ENCODE results near the gene LIN54.
A peak's percentile ranks its signal among the peaks of the same experiment; 100 is the strongest.
"Not testable (repeated sequence)": the region's sequence is repeated elsewhere in the genome, so short reads cannot be mapped to it uniquely, and the experiment has no call there.

Gene LIN54

GRCh38 chr4:82988323-82988832 is 22.2 kb downstream of the LIN54 start:
- no peak overlapping the region for H3K4me3 ChIP-seq (ENCODE audit: low read depth, low read length)
- H3K36me3 ChIP-seq (replicated peaks) = peaks cover 2% of the 10 kb centered on the region
- in situ Hi-C loops (cut with HindIII; ENCODE audit: low pct_ligation_motif_present, low sequenced_read_pairs) = no loop called here
- H3K27me3 ChIP-seq (replicated peaks) = no peaks in the 10 kb centered on the region
- no peak for TF ChIP-seq CTCF (IDR thresholded peaks at IDR 0.05; ENCODE audit: low read depth, low read length, missing control alignments)
- DNase-seq = peak; percentile 16
- no peak overlapping the region for H3K27ac ChIP-seq

GRCh38 chr4:82987519-82987918 is 23.1 kb downstream of the LIN54 start:
- H3K27ac ChIP-seq; H3K27me3 ChIP-seq (replicated peaks); H3K4me3 ChIP-seq (ENCODE audit: low read depth, low read length); in situ Hi-C loops (cut with HindIII; ENCODE audit: low pct_ligation_motif_present, low sequenced_read_pairs); DNase-seq; H3K36me3 ChIP-seq (replicated peaks): not testable (repeated sequence)

DNA sequence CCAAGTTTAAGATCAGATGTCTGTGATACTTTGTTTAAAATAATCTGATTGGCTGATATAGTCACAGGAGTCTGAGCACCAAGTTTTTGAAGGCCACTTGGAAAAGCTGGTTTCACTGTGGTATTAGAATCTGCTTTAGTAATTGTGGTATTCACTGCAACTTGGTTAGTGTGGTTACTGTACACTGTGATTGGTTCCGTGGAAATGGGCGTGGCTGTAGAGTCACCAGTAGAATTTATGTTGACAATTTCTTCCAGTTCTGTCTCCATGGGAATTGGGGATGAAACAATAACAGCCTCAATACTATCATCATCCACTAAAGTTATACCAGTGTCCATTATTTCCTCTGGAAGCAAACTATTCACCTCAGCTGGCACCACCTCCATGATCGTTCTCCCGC is 26.2 kb downstream of the LIN54 start:
- in situ Hi-C loops (cut with HindIII; ENCODE audit: low pct_ligation_motif_present, low sequenced_read_pairs) = no loop called here
- TF ChIP-seq CTCF (IDR thresholded peaks at IDR 0.05; ENCODE audit: low read depth, low read length, missing control alignments) = no peak
- peaks cover 2% of the 10 kb centered on the region for H3K36me3 ChIP-seq (replicated peaks)
- no peaks in the 10 kb centered on the region for H3K27me3 ChIP-seq (replicated peaks)
- H3K4me3 ChIP-seq (ENCODE audit: low read depth, low read length) = no peak overlapping the region
- peak; percentile 81 for DNase-seq
- H3K27ac ChIP-seq = peak overlapping the region; percentile 22

DNA sequence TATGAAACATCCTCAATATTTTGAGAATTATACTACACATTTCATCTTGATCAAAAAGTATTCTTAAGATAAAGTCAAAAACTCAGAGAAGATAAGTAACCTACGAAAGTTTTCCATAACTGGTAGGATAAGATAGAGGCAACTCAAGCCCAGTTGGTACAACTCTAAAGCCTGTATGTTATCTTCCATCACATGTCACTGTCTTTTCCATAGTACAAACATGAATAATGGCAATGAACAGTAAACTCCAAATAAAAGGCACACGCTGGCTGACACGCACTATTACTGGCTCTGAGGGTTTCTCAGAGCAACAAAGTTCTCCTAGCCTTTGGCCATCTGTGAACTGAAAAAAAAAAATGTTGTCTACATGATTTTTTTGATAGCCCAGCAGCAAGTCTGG is 27.2 kb downstream of the LIN54 start:
- Histone ChIP-seq H3K4me3 (ENCODE audit: low read depth, low read length) (no peak overlapping the region), H3K27ac (no peak overlapping the region), H3K27me3 (replicated peaks) (no peaks in the 10 kb centered on the region), H3K36me3 (replicated peaks) (peaks cover 2% of the 10 kb centered on the region)
- TF ChIP-seq CTCF (IDR thresholded peaks at IDR 0.05; ENCODE audit: low read depth, low read length, missing control alignments) = no peak
- no peak for DNase-seq
- in situ Hi-C loops (cut with HindIII; ENCODE audit: low pct_ligation_motif_present, low sequenced_read_pairs) = no loop called here

DNA sequence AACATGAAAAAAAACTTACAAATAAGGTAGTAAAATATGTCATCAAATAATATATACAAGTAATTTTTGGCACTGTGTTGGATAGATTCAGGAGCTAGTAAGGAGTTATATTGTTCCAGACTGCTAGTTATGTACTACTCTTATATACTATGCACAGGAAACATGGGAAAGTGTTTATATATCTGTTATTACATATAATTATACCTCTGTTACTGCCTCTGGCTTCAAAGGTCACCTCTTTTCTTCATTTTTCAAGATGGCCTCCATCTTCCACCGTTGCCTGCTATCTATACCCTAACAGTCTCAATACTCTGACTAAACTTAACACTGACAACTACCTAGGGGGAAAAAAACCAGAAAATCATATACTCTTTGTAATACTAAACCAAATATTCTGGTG is 29.5 kb downstream of the LIN54 start:
- TF ChIP-seq CTCF (IDR thresholded peaks at IDR 0.05; ENCODE audit: low read depth, low read length, missing control alignments) = no peak
- no peak overlapping the region for H3K27ac ChIP-seq
- H3K36me3 ChIP-seq (replicated peaks) = peaks cover 2% of the 10 kb centered on the region
- H3K4me3 ChIP-seq (ENCODE audit: low read depth, low read length) = no peak overlapping the region
- in situ Hi-C loops (cut with HindIII; ENCODE audit: low pct_ligation_motif_present, low sequenced_read_pairs) = no loop called here
- H3K27me3 ChIP-seq (replicated peaks) = no peaks in the 10 kb centered on the region
- DNase-seq = no peak

- TF ChIP-seq CTCF (IDR thresholded peaks at IDR 0.05; ENCODE audit: low read depth, low read length, missing control alignments) = no peak
- no peaks in the 10 kb centered on the region for H3K27me3 ChIP-seq (replicated peaks)
- in situ Hi-C loops (cut with HindIII; ENCODE audit: low pct_ligation_motif_present, low sequenced_read_pairs) = no loop called here
These were observed 34.8 kb downstream of the LIN54 start for GRCh38 chr4:82975792-82976191.

More at GRCh38 chr4:82975792-82976191, 34.8 kb downstream of the LIN54 start:
- peak; percentile 40 for DNase-seq
- Histone ChIP-seq H3K4me3 (ENCODE audit: low read depth, low read length) (no peak overlapping the region), H3K36me3 (replicated peaks) (no peaks in the 10 kb centered on the region), H3K27ac (no peak overlapping the region)

All from brain microvascular endothelial cell (primary cell).